Panc1 (cell line): ENCODE data around the gene PLPPR2.

ENCODE experiments used
- CTCF ChIP-seq: fragments of 450-650 bp; IDR thresholded peaks from 2 replicates; pipeline ENCODE4 v1.5.1; 2017; ENCODE audit warnings: mild to moderate bottlenecking
- POLR2AphosphoS5 ChIP-seq: IDR thresholded peaks from 2 replicates; pipeline ENCODE4 v1.6.1; 2012; ENCODE audit warnings: mild to moderate bottlenecking, low read depth, low read length, moderate library complexity
- REST ChIP-seq, 2 experiments: IDR thresholded peaks; 2 replicates each; pipeline ENCODE4 v1.6.1; 2011 to 2012; ENCODE audit warnings: low read depth in 2 of 2, control low read depth in 1 of 2, low read length in 1 of 2, mild to moderate bottlenecking in 1 of 2, moderate library complexity in 1 of 2; ENCODE audit not compliant: insufficient read depth in 1 of 2
- SIN3A ChIP-seq: IDR thresholded peaks from 2 replicates; pipeline ENCODE4 v1.6.1; 2012; ENCODE audit warnings: low read depth, mild to moderate bottlenecking, low read length, moderate library complexity, borderline replicate concordance; ENCODE audit not compliant: insufficient read depth
- TCF7L2 ChIP-seq: IDR thresholded peaks from 2 replicates; pipeline ENCODE4 v1.6.1; 2011; ENCODE audit warnings: mild to moderate bottlenecking, low read depth, low read length, inconsistent platforms

- TF ChIP-seq REST (IDR thresholded peaks at IDR 0.05; ENCODE audit: insufficient read depth in 1 of 2, low read depth in 2 of 2, low read length in 1 of 2) (no peak), CTCF (no peak), POLR2AphosphoS5 (no peak), SIN3A (no peak), TCF7L2 (no peak)
These were observed 9.2 kb downstream of the PLPPR2 start for GRCh38 chr19:11364296-11364904.
